ENCODE data around the gene ARL2.

Gene ARL2

DNA sequence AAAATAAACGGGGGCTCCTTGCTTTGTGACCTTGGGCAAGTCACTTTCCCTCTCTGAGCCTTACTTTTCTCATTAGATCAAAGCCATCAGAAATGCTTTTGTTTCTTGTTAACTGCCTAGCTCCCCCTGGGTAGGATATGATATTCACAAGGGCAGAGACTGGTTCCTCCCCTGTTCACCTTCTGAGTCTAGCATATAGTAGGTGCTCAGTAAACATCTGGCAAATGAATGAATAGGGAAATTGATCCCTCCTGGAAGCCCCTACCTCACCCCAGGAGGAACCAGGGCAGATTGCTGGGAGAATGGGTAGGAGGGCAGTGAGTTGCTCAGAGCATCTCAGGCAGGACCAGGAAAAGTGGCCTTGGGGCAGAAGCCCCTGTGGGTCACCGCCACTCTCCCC lies 20.5 kb downstream of the ARL2 start:
- no peak overlapping the region for H3K4me3 ChIP-seq (replicated peaks; ENCODE audit: low read depth, low read length)
- no peak for DNase-seq (ENCODE audit: extremely low read depth, low read depth)
- TF ChIP-seq CTCF (IDR thresholded peaks at IDR 0.05; ENCODE audit: low read depth, low read length, missing control alignments): no peak

- H3K4me3 ChIP-seq (replicated peaks; ENCODE audit: low read depth, low read length): no peak overlapping the region
- DNase-seq (ENCODE audit: extremely low read depth, low read depth): no peak
- no peak for TF ChIP-seq CTCF (IDR thresholded peaks at IDR 0.05; ENCODE audit: low read depth, low read length, missing control alignments)
Measured at GRCh38 chr11:65035579-65035978, 21.6 kb downstream of the ARL2 start.

DNA sequence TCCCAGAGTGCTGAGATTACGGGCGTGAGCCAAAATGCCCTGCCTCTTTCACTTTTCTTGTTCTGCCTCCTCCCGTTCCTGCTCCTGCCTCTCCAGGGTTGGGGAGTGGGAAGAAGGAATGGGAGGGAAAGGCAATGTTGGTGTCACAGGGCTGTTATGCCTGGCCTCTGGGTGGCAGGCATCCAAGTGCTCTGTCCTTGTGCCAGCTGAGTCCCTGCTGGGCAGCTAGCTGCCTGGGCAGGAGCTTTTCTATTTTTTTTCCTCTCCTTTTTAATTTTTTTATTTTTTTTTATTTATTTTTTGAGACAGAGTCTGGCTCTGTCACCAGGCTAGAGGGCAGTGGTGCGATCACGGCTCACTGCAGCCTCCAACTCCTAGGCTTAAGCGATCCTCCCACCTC lies 23.0 kb downstream of the ARL2 start:
- H3K4me3 ChIP-seq (replicated peaks; ENCODE audit: low read depth, low read length): no peak overlapping the region
- no peak for DNase-seq (ENCODE audit: extremely low read depth, low read depth)
- TF ChIP-seq CTCF (IDR thresholded peaks at IDR 0.05; ENCODE audit: low read depth, low read length, missing control alignments): no peak

DNA sequence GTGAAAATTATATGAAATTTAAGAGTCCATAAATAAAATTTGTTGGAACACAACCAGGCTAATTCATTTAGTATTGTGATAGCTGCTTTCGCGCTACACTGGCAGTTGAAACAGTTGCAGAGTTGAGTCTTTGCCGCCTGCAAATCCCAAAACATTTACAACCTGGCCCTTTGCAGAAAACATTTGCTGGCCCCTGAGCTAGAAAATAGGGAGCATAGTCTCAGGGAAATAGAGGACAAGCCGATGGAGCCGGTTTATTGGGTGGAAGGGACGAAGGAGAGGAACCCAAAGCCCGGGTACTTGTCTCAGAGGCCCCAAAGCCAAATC lies 26.5 kb downstream of the ARL2 start:
- no peak for TF ChIP-seq CTCF (IDR thresholded peaks at IDR 0.05; ENCODE audit: low read depth, low read length, missing control alignments)
- peak overlapping the region; percentile 69 for H3K4me3 ChIP-seq (replicated peaks; ENCODE audit: low read depth, low read length)
- DNase-seq (ENCODE audit: extremely low read depth, low read depth): no peak

- TF ChIP-seq CTCF (IDR thresholded peaks at IDR 0.05; ENCODE audit: low read depth, low read length, missing control alignments): no peak
- peak; percentile 92 for DNase-seq (ENCODE audit: extremely low read depth, low read depth)
- peak within 1 kb of the TSS; percentile 69 for H3K4me3 ChIP-seq (replicated peaks; ENCODE audit: low read depth, low read length)
Measured at GRCh38 chr11:65040847-65041622, 27.1 kb downstream of the ARL2 start, which contains the start of gene SAC3D1. Gene SAC3D1 (plus strand): TSS chr11:65041210. CDS start chr11:65041293, 83 bp downstream.

GRCh38 chr11:65042891-65043290 lies 28.9 kb downstream of the ARL2 start:
- TF ChIP-seq CTCF (IDR thresholded peaks at IDR 0.05; ENCODE audit: low read depth, low read length, missing control alignments): no peak
- H3K4me3 ChIP-seq (replicated peaks; ENCODE audit: low read depth, low read length): peak overlapping the region; percentile 69
- no peak for DNase-seq (ENCODE audit: extremely low read depth, low read depth)

Measured in HFF-Myc (cell line).